Spleen (tissue), 11 donors: ENCODE results near the gene AKT1. TPM values are rescaled to one million over a fixed set of nuclear protein-coding genes. Genes with fewer than 3 reads are reported as not detected.

Source experiments
- DNase-seq: peaks from one replicate; pipeline ENCODE4 v3.0.0-alpha.2; 2020
- H3K27ac ChIP-seq, 8 donors: fragments of 200-600 bp; sonication (generic) in 7 of 8; 1 replicate in 4 of 8; 2 replicates in 4 of 8; pipeline versions ENCODE4 v1.5.0 to v1.8.0; 2016 to 2021; ENCODE audit warnings: inconsistent platforms in 4 of 8, mild to moderate bottlenecking in 4 of 8, moderate library complexity in 1 of 8
- H3K27me3 ChIP-seq, 7 donors: fragments of 200-600 bp; sonication (generic) in 6 of 7; replicated peaks in 1 of 7; 1 replicate in 4 of 7; 2 replicates in 3 of 7; pipeline versions ENCODE4 v1.5.0 to v1.8.0; 2016 to 2021; ENCODE audit warnings: inconsistent platforms in 3 of 7, mild to moderate bottlenecking in 1 of 7
- H3K36me3 ChIP-seq, 6 donors: fragments of 200-600 bp; sonication (generic) in 5 of 6; 1 replicate in 4 of 6; 2 replicates in 2 of 6; pipeline versions ENCODE4 v1.5.0 to v1.8.0; 2016 to 2021; ENCODE audit warnings: inconsistent platforms in 2 of 6
- H3K4me1 ChIP-seq, 6 donors: fragments of 200-600 bp; sonication (generic) in 5 of 6; 1 replicate in 3 of 6; 2 replicates in 3 of 6; pipeline versions ENCODE4 v1.5.0 to v1.8.0; 2016 to 2021; ENCODE audit warnings: inconsistent platforms in 3 of 6
- H3K4me3 ChIP-seq, 8 donors: fragments of 200-600 bp; sonication (generic) in 7 of 8; 1 replicate in 4 of 8; 2 replicates in 4 of 8; pipeline versions ENCODE4 v1.5.0 to v1.8.0; 2016 to 2021; ENCODE audit warnings: inconsistent platforms in 4 of 8, mild to moderate bottlenecking in 4 of 8, moderate library complexity in 2 of 8
- H3K9me3 ChIP-seq, 8 donors: fragments of 200-600 bp; sonication (generic) in 7 of 8; 1 replicate in 4 of 8; 2 replicates in 4 of 8; pipeline versions ENCODE4 v1.5.0 to v1.8.0; 2016 to 2021; ENCODE audit warnings: inconsistent platforms in 4 of 8
- POLR2A ChIP-seq, 3 donors: fragments of 450-650 bp; IDR thresholded peaks; one replicate each; pipeline ENCODE4 v1.5.1; 2017; ENCODE audit warnings: antibody characterized with exemption in 3 of 3, mild to moderate bottlenecking in 1 of 3
- POLR2AphosphoS5 ChIP-seq, 3 donors: sonication (generic); formaldehyde crosslinking; IDR thresholded peaks; one replicate each; pipeline ENCODE4 v1.5.1; 2017; ENCODE audit warnings: antibody characterized with exemption in 3 of 3
- WGBS, 5 donors: extraction: QIAGEN DNeasy Blood & Tissue Kit in 3 of 5; methylation state at CpG; one replicate each; pipeline versions ENCODE4 v1.1.5 to v1.1.7; 2013 to 2018; 5-methylcytosine and 5-hydroxymethylcytosine counted together
- intact Hi-C: fragments of 100-400 bp; cut with DNase I; formaldehyde crosslinking; loops from one replicate; pipeline ENCODE4 v1.15.0; 2023; ENCODE audit warnings: low total_unique reads
- polyA plus RNA-seq, 3 donors: library from polyadenylated mRNA; stranded (reverse); fragments of 200-250 nt; gene quantifications; one replicate each; pipeline ENCODE4 v1.2.1, GENCODE V29; 2013
- total RNA-seq, 7 donors: library from RNA; depleted of rRNA in 3 of 7; stranded (reverse); fragments of >200 nt in 3 of 7; fragmentation: NEBNext Ultra II Directional in 4 of 7; extraction: Animal tissue kit (Norgen Biotek cat#: 25700) in 4 of 7; gene quantifications; one replicate each; pipeline versions ENCODE4 v1.1.0 to v1.2.1, GENCODE V29; 2016 to 2021
- TF ChIP-seq, protein P1 (sequence below), 11 experiments: fragments of 200-600 bp in 7 of 11; fragments of 450-650 bp in 4 of 11; sonication (generic) in 4 of 11; IDR thresholded peaks in 8 of 11; conservative IDR thresholded peaks in 3 of 11; 1 replicate in 7 of 11; 2 replicates in 4 of 11; pipeline versions ENCODE4 v1.4.0 to v1.8.0; 2016 to 2021; ENCODE audit warnings: antibody characterized with exemption in 11 of 11, inconsistent platforms in 4 of 11, mild to moderate bottlenecking in 1 of 11
- donor health status: healthy with polysubstance abuse.
- donor health status: DM: no; HTN: no; CAD: no; lungs with moderate emphysema.
- donor health status: DM: no; HTN: no; CAD: no.
- donor health status: Bipolar disorder and iron deficiency.
- donor health status: healthy.
- donor health status: DM: no; HTN: no; CAD: no.
- donor health status: DM: yes; HTN: yes; CAD: no.

AKT1 gene
- total and polyA plus RNA-seq, 10 donors, result 56.2 to 184 (median 115) TPM

DNA sequence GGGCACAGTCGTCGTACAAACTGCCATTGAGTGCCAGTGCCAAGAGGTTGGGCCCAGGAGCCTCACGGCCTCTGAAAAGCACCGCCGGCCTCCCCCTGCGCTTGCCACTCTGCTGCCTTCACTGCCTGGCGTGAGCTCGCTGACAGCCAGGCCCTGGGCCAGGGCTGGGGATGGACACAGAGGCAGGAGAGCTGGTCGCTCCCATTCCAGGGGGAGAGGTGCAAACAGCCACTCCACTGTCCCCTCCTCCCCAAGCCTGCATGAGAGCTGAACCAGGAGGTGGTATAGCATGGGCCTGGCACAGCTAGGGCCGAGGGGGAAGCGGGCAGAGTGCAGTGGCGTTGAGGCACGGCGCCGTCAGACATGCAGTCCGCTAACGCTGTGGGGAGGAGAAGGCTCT is 66.9 kb downstream of the AKT1 start:
- Histone ChIP-seq H3K36me3 (no peaks in the 10 kb centered on the region), H3K27ac (no peak overlapping the region), H3K4me1 (peaks cover 0 to 46% (median 27%) of the 10 kb centered on the region in 6 donors), H3K4me3 (no peak overlapping the region), H3K27me3 (peaks cover 0 to 11% (median 0%) of the 10 kb centered on the region in 7 donors), H3K9me3 (no peaks in the 10 kb centered on the region)
- TF ChIP-seq POLR2AphosphoS5 (IDR thresholded peaks at IDR 0.05), result peak in 1 of 3 donors; percentile 39
- TF ChIP-seq, protein P1, sequence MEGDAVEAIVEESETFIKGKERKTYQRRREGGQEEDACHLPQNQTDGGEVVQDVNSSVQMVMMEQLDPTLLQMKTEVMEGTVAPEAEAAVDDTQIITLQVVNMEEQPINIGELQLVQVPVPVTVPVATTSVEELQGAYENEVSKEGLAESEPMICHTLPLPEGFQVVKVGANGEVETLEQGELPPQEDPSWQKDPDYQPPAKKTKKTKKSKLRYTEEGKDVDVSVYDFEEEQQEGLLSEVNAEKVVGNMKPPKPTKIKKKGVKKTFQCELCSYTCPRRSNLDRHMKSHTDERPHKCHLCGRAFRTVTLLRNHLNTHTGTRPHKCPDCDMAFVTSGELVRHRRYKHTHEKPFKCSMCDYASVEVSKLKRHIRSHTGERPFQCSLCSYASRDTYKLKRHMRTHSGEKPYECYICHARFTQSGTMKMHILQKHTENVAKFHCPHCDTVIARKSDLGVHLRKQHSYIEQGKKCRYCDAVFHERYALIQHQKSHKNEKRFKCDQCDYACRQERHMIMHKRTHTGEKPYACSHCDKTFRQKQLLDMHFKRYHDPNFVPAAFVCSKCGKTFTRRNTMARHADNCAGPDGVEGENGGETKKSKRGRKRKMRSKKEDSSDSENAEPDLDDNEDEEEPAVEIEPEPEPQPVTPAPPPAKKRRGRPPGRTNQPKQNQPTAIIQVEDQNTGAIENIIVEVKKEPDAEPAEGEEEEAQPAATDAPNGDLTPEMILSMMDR (IDR thresholded peaks at IDR 0.05 in 8 of 11, conservative IDR thresholded peaks at IDR 0.05 in 3 of 11), result no peak
- intact Hi-C loops, result no loop called here
- WGBS, 5 donors, result 88 to 94% (median 91%) methylated on average over 12 to 17 of the region's 17 CpGs
- DNase-seq, result no peak

GRCh38 chr14:104726600-104727451 is 68.7 kb downstream of the AKT1 start:
- no peak for TF ChIP-seq POLR2AphosphoS5 (IDR thresholded peaks at IDR 0.05)
- TF ChIP-seq, protein P1 (IDR thresholded peaks at IDR 0.05 in 8 of 11, conservative IDR thresholded peaks at IDR 0.05 in 3 of 11), result no peak
- TF ChIP-seq POLR2A (IDR thresholded peaks at IDR 0.05), result no peak
- H3K4me1 ChIP-seq, result peaks cover 5 to 47% (median 26%) of the 10 kb centered on the region in 6 donors
- WGBS, 5 donors, result 73 to 86% (median 77%) methylated on average over 19 to 21 of the region's 21 CpGs

GRCh38 chr14:104725772-104726548 is 69.6 kb downstream of the AKT1 start:
- no peaks in the 10 kb centered on the region for H3K9me3 ChIP-seq
- 82 to 88% (median 87%) methylated on average over 14 to 25 of the region's 25 CpGs for WGBS, 5 donors
- H3K4me1 ChIP-seq, result peaks cover 5 to 43% (median 25%) of the 10 kb centered on the region in 6 donors
- H3K36me3 ChIP-seq, result peaks cover 0 to 7% (median 0%) of the 10 kb centered on the region in 6 donors
- no peak for DNase-seq
- TF ChIP-seq, protein P1 (IDR thresholded peaks at IDR 0.05 in 8 of 11, conservative IDR thresholded peaks at IDR 0.05 in 3 of 11), result no peak
- TF ChIP-seq POLR2AphosphoS5 (IDR thresholded peaks at IDR 0.05) (peak in 1 of 3 donors; percentile 3), POLR2A (IDR thresholded peaks at IDR 0.05) (no peak)
- H3K27ac ChIP-seq, result no peak overlapping the region
- peaks cover 0 to 11% (median 0%) of the 10 kb centered on the region in 7 donors for H3K27me3 ChIP-seq
- intact Hi-C loops, result no loop called here
- no peak overlapping the region for H3K4me3 ChIP-seq

More at GRCh38 chr14:104726600-104727451, 68.7 kb downstream of the AKT1 start:
- intact Hi-C loops, result no loop called here
- peaks cover 0 to 11% (median 0%) of the 10 kb centered on the region in 7 donors for H3K27me3 ChIP-seq
- no peak for DNase-seq
- H3K36me3 ChIP-seq, result peaks cover 0 to 1% (median 0%) of the 10 kb centered on the region in 6 donors
- no peak overlapping the region for H3K4me3 ChIP-seq
- no peaks in the 10 kb centered on the region for H3K9me3 ChIP-seq
- H3K27ac ChIP-seq, result no peak overlapping the region
